IgD-negative memory B cell (primary cell): Measurements from ENCODE around the gene CNTD1. TPM values are rescaled to one million over a fixed set of nuclear protein-coding genes. Genes with fewer than 3 reads are reported as not detected.
"Not testable (repeated sequence)": the region's sequence is repeated elsewhere in the genome, so short reads cannot be mapped to it uniquely, and the experiment has no call there.

ENCODE experiments used
- H3K27ac Mint-ChIP-seq, 3 donors: one replicate each; pipeline ENCODE4 v1.8.0; 2020 to 2022; ENCODE audit warnings: mild to moderate bottlenecking in 3 of 3, mixed read lengths in 3 of 3, moderate library complexity in 1 of 3
- H3K27me3 Mint-ChIP-seq: one replicate; pipeline ENCODE4 v1.8.0; 2021; ENCODE audit warnings: mixed read lengths
- H3K36me3 Mint-ChIP-seq: one replicate; pipeline ENCODE4 v1.8.0; 2020; ENCODE audit warnings: mild to moderate bottlenecking, mixed read lengths
- H3K4me1 Mint-ChIP-seq, 3 donors: one replicate each; pipeline ENCODE4 v1.8.0; 2020 to 2022; ENCODE audit warnings: mixed read lengths in 3 of 3, mild to moderate bottlenecking in 1 of 3
- H3K4me3 Mint-ChIP-seq, 4 donors: one replicate each; pipeline ENCODE4 v1.8.0; 2020 to 2022; ENCODE audit warnings: mild to moderate bottlenecking in 4 of 4, mixed read lengths in 4 of 4, moderate library complexity in 3 of 4
- H3K9me3 Mint-ChIP-seq, 3 donors: one replicate each; pipeline ENCODE4 v1.8.0; 2020 to 2021; ENCODE audit warnings: mixed read lengths in 3 of 3, mild to moderate bottlenecking in 1 of 3
- polyA plus RNA-seq: library from polyadenylated mRNA; unstranded; fragments of 300-500 nt; fragmentation: Illumina TruSeq; gene quantifications from one replicate; pipeline ENCODE4 v1.2.3, GENCODE V29; 2021

CNTD1 gene
- polyA plus RNA-seq, 1 donor from 2014 or later, result 0.41 TPM

- H3K36me3 Mint-ChIP-seq, result no peaks in the 10 kb centered on the region
- no peak overlapping the region for H3K4me3 Mint-ChIP-seq
- no peaks in the 10 kb centered on the region for H3K9me3 Mint-ChIP-seq
- peak overlapping the region in 1 of 3 donors; percentile 20 for H3K27ac Mint-ChIP-seq
- peaks cover 2% of the 10 kb centered on the region for H3K27me3 Mint-ChIP-seq
- H3K4me1 Mint-ChIP-seq, result no peaks in the 10 kb centered on the region
Measured at GRCh38 chr17:42853968-42854790, 55.5 kb downstream of the CNTD1 start.

DNA sequence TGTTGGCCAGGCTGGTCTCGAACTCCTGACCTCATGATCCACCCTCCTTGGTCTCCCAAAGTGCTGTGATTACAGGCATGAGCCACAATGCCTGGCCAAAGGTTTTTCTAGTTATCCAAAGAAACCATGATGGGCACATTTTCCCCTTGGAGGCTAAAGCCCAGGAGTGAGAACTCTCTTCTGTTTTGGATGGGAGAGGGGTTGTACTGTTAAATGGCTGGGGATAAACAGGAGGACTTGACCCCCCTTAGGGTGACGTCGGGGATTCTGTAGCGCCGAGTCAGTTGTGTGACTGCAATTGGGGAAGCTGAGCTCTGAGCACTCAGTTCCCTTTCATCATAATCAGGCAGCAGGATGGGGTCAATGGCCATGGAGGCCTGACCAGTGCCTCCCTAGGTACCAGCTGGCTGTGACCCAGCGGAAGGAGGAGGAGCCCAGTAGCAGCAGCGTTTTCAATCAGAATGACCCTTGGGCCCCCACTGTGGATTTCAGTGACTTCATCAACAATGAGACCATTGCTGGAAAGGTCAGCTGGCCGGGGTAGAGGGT is 56.5 kb downstream of the CNTD1 start:
- Mint-ChIP-seq H3K4me1 (no peaks in the 10 kb centered on the region), H3K36me3 (no peaks in the 10 kb centered on the region), H3K4me3 (no peak overlapping the region), H3K9me3 (no peaks in the 10 kb centered on the region), H3K27me3 (peaks cover 2% of the 10 kb centered on the region), H3K27ac (no peak overlapping the region)

DNA sequence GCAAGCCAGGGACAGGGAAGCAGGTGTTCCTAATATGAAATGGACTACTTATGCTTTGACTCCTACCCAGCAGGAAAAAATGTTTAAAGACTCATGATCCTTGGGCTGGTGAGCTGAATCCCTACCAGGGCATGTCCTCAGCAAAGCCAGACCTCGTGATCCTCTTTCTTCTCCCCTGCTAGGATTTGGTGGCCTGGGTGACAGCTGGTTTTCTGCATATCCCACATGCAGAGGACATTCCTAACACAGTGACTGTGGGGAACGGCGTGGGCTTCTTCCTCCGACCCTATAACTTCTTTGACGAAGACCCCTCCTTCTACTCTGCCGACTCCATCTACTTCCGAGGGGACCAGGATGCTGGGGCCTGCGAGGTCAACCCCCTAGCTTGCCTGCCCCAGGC is 57.4 kb downstream of the CNTD1 start:
- not testable (repeated sequence) for H3K4me1 Mint-ChIP-seq, H3K9me3 Mint-ChIP-seq, H3K27ac Mint-ChIP-seq, H3K27me3 Mint-ChIP-seq, H3K36me3 Mint-ChIP-seq, H3K4me3 Mint-ChIP-seq

- H3K27ac Mint-ChIP-seq, result not testable (repeated sequence)
Measured at GRCh38 chr17:42856516-42856915, 57.9 kb downstream of the CNTD1 start.

DNA sequence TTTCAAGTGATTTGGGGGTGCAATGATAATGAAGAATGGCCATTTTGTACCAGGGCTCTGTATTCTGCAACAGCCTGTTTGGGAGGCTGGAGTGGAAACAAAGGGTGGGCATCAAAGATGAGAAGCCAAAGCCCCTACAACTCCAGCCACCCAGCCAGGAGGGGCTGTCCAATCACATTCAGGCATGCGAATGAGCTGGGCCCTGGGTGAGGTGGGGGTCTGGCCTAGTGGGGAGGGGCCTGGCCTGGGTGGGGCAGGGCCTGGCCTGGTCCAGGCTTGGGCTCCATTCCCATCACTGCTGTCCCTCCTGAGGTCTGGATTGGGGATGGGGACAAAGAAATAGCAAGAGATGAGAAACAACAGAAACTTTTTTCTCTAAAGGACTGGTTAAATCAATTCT is 58.7 kb downstream of the CNTD1 start:
- no peaks in the 10 kb centered on the region for H3K4me1 Mint-ChIP-seq
- peaks cover 2% of the 10 kb centered on the region for H3K27me3 Mint-ChIP-seq
- no peaks in the 10 kb centered on the region for H3K36me3 Mint-ChIP-seq
- H3K4me3 Mint-ChIP-seq, result peak overlapping the region in 1 of 4 donors; percentile 10
- no peaks in the 10 kb centered on the region for H3K9me3 Mint-ChIP-seq
- H3K27ac Mint-ChIP-seq, result no peak overlapping the region

More at GRCh38 chr17:42856516-42856915, 57.9 kb downstream of the CNTD1 start:
- H3K9me3 Mint-ChIP-seq, H3K36me3 Mint-ChIP-seq, H3K4me1 Mint-ChIP-seq, H3K27me3 Mint-ChIP-seq, H3K4me3 Mint-ChIP-seq: not testable (repeated sequence)

Other genes with a start within 250 kb of the CNTD1 start
- gene HSD17B1, start 245.9 kb upstream of the CNTD1 start, polyA plus RNA-seq, result 0.39 TPM
- gene COASY, start 236.7 kb upstream of the CNTD1 start, polyA plus RNA-seq, result 64.9 TPM
- 44.8 TPM for gene MLX, start 231.8 kb upstream of the CNTD1 start, polyA plus RNA-seq
- 2.9 TPM for gene PSMC3IP, start 221.1 kb upstream of the CNTD1 start, polyA plus RNA-seq
- 105 TPM for gene RETREG3, start 189.5 kb upstream of the CNTD1 start, polyA plus RNA-seq
- 11.8 TPM for gene TUBG1, start 189.2 kb upstream of the CNTD1 start, polyA plus RNA-seq
- 2.5 TPM for gene TUBG2, start 139.6 kb upstream of the CNTD1 start, polyA plus RNA-seq
- gene PLEKHH3, start 121.9 kb upstream of the CNTD1 start, polyA plus RNA-seq, result 1.1 TPM
- 2.1 TPM for gene CCR10, start 117.0 kb upstream of the CNTD1 start, polyA plus RNA-seq
- 1.1 TPM for gene CNTNAP1, start 116.3 kb upstream of the CNTD1 start, polyA plus RNA-seq
- gene EZH1, start 53.8 kb upstream of the CNTD1 start, polyA plus RNA-seq, result 37.4 TPM
- gene RAMP2, start 37.6 kb upstream of the CNTD1 start, polyA plus RNA-seq, result not detected
- gene VPS25, start 25.4 kb upstream of the CNTD1 start, polyA plus RNA-seq, result 45.6 TPM
- not detected for gene WNK4, start 18.3 kb upstream of the CNTD1 start, polyA plus RNA-seq
- gene COA3, start 157 bp upstream of the CNTD1 start, polyA plus RNA-seq, result 117 TPM
- 136 TPM for gene BECN1, start 25.4 kb downstream of the CNTD1 start, polyA plus RNA-seq
- 116 TPM for gene PSME3, start 34.5 kb downstream of the CNTD1 start, polyA plus RNA-seq
- gene AOC2, start 45.7 kb downstream of the CNTD1 start, polyA plus RNA-seq, result not detected
- not detected for gene AOC3, start 52.3 kb downstream of the CNTD1 start, polyA plus RNA-seq
- not detected for gene G6PC1, start 101.9 kb downstream of the CNTD1 start, polyA plus RNA-seq
- gene AARSD1, start 165.6 kb downstream of the CNTD1 start, polyA plus RNA-seq, result 48.9 TPM
- 1.4 TPM for gene PTGES3L, start 181.2 kb downstream of the CNTD1 start, polyA plus RNA-seq
- 24.0 TPM for gene RUNDC1, start 181.7 kb downstream of the CNTD1 start, polyA plus RNA-seq
- 2,481 TPM for gene RPL27, start 199.6 kb downstream of the CNTD1 start, polyA plus RNA-seq
- gene IFI35, start 207.9 kb downstream of the CNTD1 start, polyA plus RNA-seq, result 63.7 TPM
- gene VAT1, start 223.5 kb downstream of the CNTD1 start, polyA plus RNA-seq, result 47.6 TPM
- 0.05 TPM for gene RND2, start 226.4 kb downstream of the CNTD1 start, polyA plus RNA-seq